ENCODE measurements around the gene IPO9.

Gene IPO9

GRCh38 chr1:201876148-201876818, 47.3 kb downstream of the IPO9 start:
- no peak for DNase-seq (ENCODE audit: low read depth, low spot score)
- WGBS (ENCODE audit: insufficient coverage, insufficient read length), result no CpG with 5 or more reads among the region's 8 CpGs
- H3K36me3 ChIP-seq (ENCODE audit: control insufficient read depth, insufficient read depth, low read length), result peaks cover 14% of the 10 kb centered on the region; the same call in 1 of the 2 replicates
- H3K27me3 ChIP-seq (ENCODE audit: control insufficient read depth, insufficient read depth, low read length), result no peaks in the 10 kb centered on the region
- no peak overlapping the region for H3K4me3 ChIP-seq (ENCODE audit: low read length)
- no peak overlapping the region for H3K27ac ChIP-seq (ENCODE audit: low read length)
- H3K4me1 ChIP-seq (ENCODE audit: control insufficient read depth, insufficient read depth, low read length), result no peaks in the 10 kb centered on the region
- H3K9me3 ChIP-seq (ENCODE audit: control insufficient read depth, insufficient read depth, low read length), result no peaks in the 10 kb centered on the region

- peaks cover 10% of the 10 kb centered on the region; the same call in 1 of the 2 replicates for H3K36me3 ChIP-seq (ENCODE audit: control insufficient read depth, insufficient read depth, low read length)
- H3K4me1 ChIP-seq (ENCODE audit: control insufficient read depth, insufficient read depth, low read length), result peaks cover 2% of the 10 kb centered on the region; the same call in 1 of the 2 replicates
- H3K27me3 ChIP-seq (ENCODE audit: control insufficient read depth, insufficient read depth, low read length), result no peaks in the 10 kb centered on the region
- no peaks in the 10 kb centered on the region for H3K9me3 ChIP-seq (ENCODE audit: control insufficient read depth, insufficient read depth, low read length)
- H3K27ac ChIP-seq (ENCODE audit: low read length), result no peak overlapping the region
- no peak overlapping the region for H3K4me3 ChIP-seq (ENCODE audit: low read length)
- DNase-seq (ENCODE audit: low read depth, low spot score), result no peak
- WGBS (ENCODE audit: insufficient coverage, insufficient read length), result no CpG with 5 or more reads among the region's 6 CpGs
These were observed 49.0 kb downstream of the IPO9 start for GRCh38 chr1:201877877-201878401.

DNA sequence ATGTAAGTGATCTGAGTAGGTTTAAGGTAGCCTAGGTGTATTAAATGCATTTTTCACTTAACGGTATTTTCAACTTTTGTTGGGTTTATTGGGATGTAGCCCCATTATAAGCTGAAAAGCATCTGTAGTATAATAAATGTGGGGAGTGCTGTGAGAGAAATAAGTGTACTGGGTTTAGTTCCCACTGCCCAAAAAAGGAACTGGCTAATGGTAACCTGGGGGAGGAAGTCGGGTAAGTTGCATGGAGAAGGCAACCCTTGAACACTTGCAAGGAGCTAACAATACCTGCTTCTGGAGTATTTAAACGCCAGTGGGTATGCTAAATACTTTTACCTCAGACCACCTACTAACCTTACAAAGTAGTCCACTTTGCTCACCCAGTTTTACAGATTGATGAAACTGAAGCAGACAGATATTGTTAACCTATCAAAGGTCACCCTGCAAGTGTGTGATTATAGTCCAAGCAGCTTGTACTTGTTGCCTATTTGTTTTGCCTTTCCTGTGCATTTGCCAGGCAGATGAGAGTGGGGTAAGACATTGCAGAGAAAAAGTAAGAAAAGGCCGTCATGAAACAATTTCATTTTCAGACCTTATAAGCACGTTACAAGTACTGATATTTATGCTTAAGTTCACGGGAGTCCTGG, 52.1 kb downstream of the IPO9 start:
- Histone ChIP-seq H3K4me3 (ENCODE audit: low read length) (no peak overlapping the region), H3K9me3 (ENCODE audit: control insufficient read depth, insufficient read depth, low read length) (no peaks in the 10 kb centered on the region), H3K27me3 (ENCODE audit: control insufficient read depth, insufficient read depth, low read length) (no peaks in the 10 kb centered on the region), H3K27ac (ENCODE audit: low read length) (no peak overlapping the region), H3K4me1 (ENCODE audit: control insufficient read depth, insufficient read depth, low read length) (peaks cover 3% of the 10 kb centered on the region), H3K36me3 (ENCODE audit: control insufficient read depth, insufficient read depth, low read length) (no peaks in the 10 kb centered on the region)
- no peak for DNase-seq (ENCODE audit: low read depth, low spot score)
- WGBS (ENCODE audit: insufficient coverage, insufficient read length), result no CpG with 5 or more reads among the region's 6 CpGs

GRCh38 chr1:201881617-201882016, 52.7 kb downstream of the IPO9 start:
- WGBS (ENCODE audit: insufficient coverage, insufficient read length), result no CpG with 5 or more reads among the region's 1 CpG
- Histone ChIP-seq H3K4me3 (ENCODE audit: low read length) (no peak overlapping the region), H3K36me3 (ENCODE audit: control insufficient read depth, insufficient read depth, low read length) (no peaks in the 10 kb centered on the region), H3K27me3 (ENCODE audit: control insufficient read depth, insufficient read depth, low read length) (no peaks in the 10 kb centered on the region), H3K9me3 (ENCODE audit: control insufficient read depth, insufficient read depth, low read length) (no peaks in the 10 kb centered on the region), H3K4me1 (ENCODE audit: control insufficient read depth, insufficient read depth, low read length) (peaks cover 3% of the 10 kb centered on the region), H3K27ac (ENCODE audit: low read length) (no peak overlapping the region)
- DNase-seq (ENCODE audit: low read depth, low spot score), result no peak

- WGBS (ENCODE audit: insufficient coverage, insufficient read length), result no CpG with 5 or more reads among the region's 2 CpGs
- H3K9me3 ChIP-seq (ENCODE audit: control insufficient read depth, insufficient read depth, low read length), result no peaks in the 10 kb centered on the region
- no peak for DNase-seq (ENCODE audit: low read depth, low spot score)
- H3K4me3 ChIP-seq (ENCODE audit: low read length), result no peak overlapping the region
- peaks cover 3% of the 10 kb centered on the region for H3K4me1 ChIP-seq (ENCODE audit: control insufficient read depth, insufficient read depth, low read length)
- H3K36me3 ChIP-seq (ENCODE audit: control insufficient read depth, insufficient read depth, low read length), result no peaks in the 10 kb centered on the region
- no peaks in the 10 kb centered on the region for H3K27me3 ChIP-seq (ENCODE audit: control insufficient read depth, insufficient read depth, low read length)
- no peak overlapping the region for H3K27ac ChIP-seq (ENCODE audit: low read length)
These were observed 53.7 kb downstream of the IPO9 start for GRCh38 chr1:201882665-201883132.

GRCh38 chr1:201883266-201883665, 54.3 kb downstream of the IPO9 start:
- no peak for DNase-seq (ENCODE audit: low read depth, low spot score)
- H3K27ac ChIP-seq (ENCODE audit: low read length), result no peak overlapping the region
- H3K4me1 ChIP-seq (ENCODE audit: control insufficient read depth, insufficient read depth, low read length), result peaks cover 5% of the 10 kb centered on the region
- no peaks in the 10 kb centered on the region for H3K9me3 ChIP-seq (ENCODE audit: control insufficient read depth, insufficient read depth, low read length)
- WGBS (ENCODE audit: insufficient coverage, insufficient read length), result no CpG with 5 or more reads among the region's 3 CpGs
- H3K36me3 ChIP-seq (ENCODE audit: control insufficient read depth, insufficient read depth, low read length), result no peaks in the 10 kb centered on the region
- H3K27me3 ChIP-seq (ENCODE audit: control insufficient read depth, insufficient read depth, low read length), result no peaks in the 10 kb centered on the region
- no peak overlapping the region for H3K4me3 ChIP-seq (ENCODE audit: low read length)

GRCh38 chr1:201883786-201884185, 54.8 kb downstream of the IPO9 start:
- Histone ChIP-seq H3K27ac (ENCODE audit: low read length) (no peak overlapping the region), H3K4me3 (ENCODE audit: low read length) (no peak overlapping the region), H3K9me3 (ENCODE audit: control insufficient read depth, insufficient read depth, low read length) (no peaks in the 10 kb centered on the region), H3K4me1 (ENCODE audit: control insufficient read depth, insufficient read depth, low read length) (peaks cover 7% of the 10 kb centered on the region), H3K36me3 (ENCODE audit: control insufficient read depth, insufficient read depth, low read length) (no peaks in the 10 kb centered on the region), H3K27me3 (ENCODE audit: control insufficient read depth, insufficient read depth, low read length) (no peaks in the 10 kb centered on the region)
- no peak for DNase-seq (ENCODE audit: low read depth, low spot score)
- WGBS (ENCODE audit: insufficient coverage, insufficient read length), result no CpG with 5 or more reads among the region's 7 CpGs

DNA sequence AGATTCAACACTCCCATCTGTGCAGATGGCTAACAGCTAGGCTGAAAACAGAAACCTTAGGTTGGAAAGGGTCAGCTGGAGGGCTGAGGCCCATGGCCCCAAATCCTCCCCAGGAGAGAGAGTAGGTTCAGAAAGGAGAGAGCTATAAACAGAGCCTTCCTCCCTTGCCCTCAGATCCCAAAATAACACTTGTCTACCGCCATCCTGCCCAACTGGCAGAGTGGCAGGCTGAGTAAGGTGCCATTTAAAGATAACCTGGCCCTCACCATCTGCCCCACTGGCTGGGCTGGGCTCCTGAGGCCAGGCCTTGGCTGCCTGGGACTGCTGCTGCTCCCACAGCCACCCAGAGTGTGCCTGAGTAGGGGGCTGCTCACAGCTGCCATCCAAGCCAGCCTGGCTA, 55.5 kb downstream of the IPO9 start:
- DNase-seq (ENCODE audit: low read depth, low spot score), result no peak
- peaks cover 8% of the 10 kb centered on the region for H3K4me1 ChIP-seq (ENCODE audit: control insufficient read depth, insufficient read depth, low read length)
- no peaks in the 10 kb centered on the region for H3K36me3 ChIP-seq (ENCODE audit: control insufficient read depth, insufficient read depth, low read length)
- no CpG with 5 or more reads among the region's 1 CpG for WGBS (ENCODE audit: insufficient coverage, insufficient read length)
- no peak overlapping the region for H3K27ac ChIP-seq (ENCODE audit: low read length)
- H3K9me3 ChIP-seq (ENCODE audit: control insufficient read depth, insufficient read depth, low read length), result no peaks in the 10 kb centered on the region
- no peak overlapping the region for H3K4me3 ChIP-seq (ENCODE audit: low read length)
- no peaks in the 10 kb centered on the region for H3K27me3 ChIP-seq (ENCODE audit: control insufficient read depth, insufficient read depth, low read length)

DNA sequence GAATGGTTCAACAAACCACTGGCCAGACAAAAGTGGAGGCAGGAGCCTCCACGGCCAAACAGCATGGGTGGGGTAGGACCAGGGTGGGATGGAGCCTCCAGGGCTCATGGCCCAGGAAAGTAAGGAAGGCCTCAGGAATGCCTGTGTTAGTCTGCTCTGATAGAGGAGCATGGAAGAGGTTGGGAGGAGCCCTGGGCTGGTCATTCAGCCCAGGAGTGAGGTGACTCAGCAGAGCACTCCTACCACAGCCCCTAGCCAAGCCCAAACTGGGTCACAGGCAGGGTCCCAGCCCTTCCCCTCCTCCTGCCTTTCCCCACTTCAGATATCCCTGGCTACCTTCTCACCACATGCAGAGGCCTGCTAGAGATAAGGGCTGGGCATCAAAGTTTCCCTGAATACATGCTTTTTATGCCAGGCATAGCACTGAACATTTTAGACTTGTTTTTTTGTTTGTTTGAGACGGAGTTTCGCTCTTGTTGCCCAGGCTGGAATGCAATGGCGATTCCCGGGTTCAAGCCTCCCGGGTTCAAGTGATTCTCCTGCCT, 56.6 kb downstream of the IPO9 start:
- Histone ChIP-seq H3K4me1 (ENCODE audit: control insufficient read depth, insufficient read depth, low read length) (peaks cover 9% of the 10 kb centered on the region), H3K36me3 (ENCODE audit: control insufficient read depth, insufficient read depth, low read length) (no peaks in the 10 kb centered on the region), H3K27me3 (ENCODE audit: control insufficient read depth, insufficient read depth, low read length) (no peaks in the 10 kb centered on the region), H3K9me3 (ENCODE audit: control insufficient read depth, insufficient read depth, low read length) (no peaks in the 10 kb centered on the region), H3K27ac (ENCODE audit: low read length) (no peak overlapping the region), H3K4me3 (ENCODE audit: low read length) (no peak overlapping the region)
- no peak for DNase-seq (ENCODE audit: low read depth, low spot score)
- no CpG with 5 or more reads among the region's 6 CpGs for WGBS (ENCODE audit: insufficient coverage, insufficient read length)

- no peak for DNase-seq (ENCODE audit: low read depth, low spot score)
- Histone ChIP-seq H3K36me3 (ENCODE audit: control insufficient read depth, insufficient read depth, low read length) (no peaks in the 10 kb centered on the region), H3K4me3 (ENCODE audit: low read length) (no peak overlapping the region), H3K4me1 (ENCODE audit: control insufficient read depth, insufficient read depth, low read length) (peaks cover 9% of the 10 kb centered on the region), H3K27me3 (ENCODE audit: control insufficient read depth, insufficient read depth, low read length) (no peaks in the 10 kb centered on the region), H3K27ac (ENCODE audit: low read length) (no peak overlapping the region), H3K9me3 (ENCODE audit: control insufficient read depth, insufficient read depth, low read length) (no peaks in the 10 kb centered on the region)
- WGBS (ENCODE audit: insufficient coverage, insufficient read length), result no CpG with 5 or more reads among the region's 9 CpGs
These were observed 57.3 kb downstream of the IPO9 start for GRCh38 chr1:201886103-201886885.

All from iPS DF 6.9 (cell line).